Stimulated activated naive CD8-positive, alpha-beta T cell treated with anti-CD3 and anti-CD28 coated beads, Interleukin-15, Interleukin-2, amounts not matched to agents 100 U/mL and 50 U/mL, for 24 hours (primary cell): ENCODE results near the gene DIDO1.

ENCODE experiments used
- ATAC-seq: fragments of 150-1000 bp; cut with Tn5 transposase; one replicate; pipeline ENCODE4 v1.10.0; 2021
- DNase-seq: peaks from one replicate; pipeline ENCODE4 v3.0.0; 2021

Gene DIDO1

GRCh38 chr20:62892348-62893304 is 33.7 kb downstream of the DIDO1 start:
- peak; percentile 19 for ATAC-seq

GRCh38 chr20:62891111-62891510 is 35.2 kb downstream of the DIDO1 start:
- no peak for DNase-seq
- ATAC-seq = no peak

More at GRCh38 chr20:62892348-62893304, 33.7 kb downstream of the DIDO1 start:
- DNase-seq = no peak

GRCh38 chr20:62890444-62890843 is 35.9 kb downstream of the DIDO1 start:
- ATAC-seq (no peak), DNase-seq (no peak)

GRCh38 chr20:62889871-62890270 is 36.4 kb downstream of the DIDO1 start:
- ATAC-seq (no peak), DNase-seq (no peak)

- ATAC-seq (no peak), DNase-seq (no peak)
Measured at GRCh38 chr20:62889411-62889810, 36.9 kb downstream of the DIDO1 start.

- no peak for DNase-seq
- ATAC-seq = no peak
Measured at GRCh38 chr20:62888910-62889309, 37.4 kb downstream of the DIDO1 start.

- DNase-seq = no peak
- ATAC-seq = no peak
Measured at GRCh38 chr20:62888406-62888805, 37.9 kb downstream of the DIDO1 start.

GRCh38 chr20:62887860-62888239 is 38.5 kb downstream of the DIDO1 start:
- DNase-seq (no peak), ATAC-seq (no peak)

- peak; percentile 40 for ATAC-seq
- DNase-seq = peak; percentile 37
Measured at GRCh38 chr20:62887152-62887859, 39.0 kb downstream of the DIDO1 start.

- DNase-seq = no peak
- no peak for ATAC-seq
Measured at GRCh38 chr20:62886709-62887058, 39.6 kb downstream of the DIDO1 start.

GRCh38 chr20:62885896-62886708 is 40.2 kb downstream of the DIDO1 start:
- ATAC-seq = no peak
- DNase-seq = no peak

- ATAC-seq = no peak
Measured at GRCh38 chr20:62885046-62885895, 41.0 kb downstream of the DIDO1 start.

GRCh38 chr20:62884556-62884955 is 41.7 kb downstream of the DIDO1 start:
- DNase-seq (no peak), ATAC-seq (no peak)

More at GRCh38 chr20:62885046-62885895, 41.0 kb downstream of the DIDO1 start:
- no peak for DNase-seq

GRCh38 chr20:62882426-62882825 is 43.9 kb downstream of the DIDO1 start:
- DNase-seq (no peak), ATAC-seq (no peak)

- no peak for ATAC-seq
- DNase-seq = no peak
Measured at GRCh38 chr20:62881662-62882395, 44.5 kb downstream of the DIDO1 start.

- ATAC-seq = no peak
- no peak for DNase-seq
Measured at GRCh38 chr20:62880935-62881661, 45.2 kb downstream of the DIDO1 start.

- no peak for DNase-seq
- ATAC-seq = no peak
Measured at GRCh38 chr20:62880147-62880934, 46.0 kb downstream of the DIDO1 start.

GRCh38 chr20:62879275-62880146 is 46.8 kb downstream of the DIDO1 start:
- ATAC-seq = no peak
- no peak for DNase-seq
